Measurements from ENCODE around the gene CLEC10A.
"Not testable (repeated sequence)": the region's sequence is repeated elsewhere in the genome, so short reads cannot be mapped to it uniquely, and the experiment has no call there.

The CLEC10A gene

GRCh38 chr17:7108560-7108925 lies 28.5 kb upstream of the CLEC10A start:
- DNase-seq (ENCODE audit: low read depth): no peak

GRCh38 chr17:7107795-7108559 lies 27.9 kb upstream of the CLEC10A start:
- DNase-seq (ENCODE audit: low read depth): no peak

GRCh38 chr17:7107012-7107754 lies 27.1 kb upstream of the CLEC10A start:
- no peak for DNase-seq (ENCODE audit: low read depth)

DNA sequence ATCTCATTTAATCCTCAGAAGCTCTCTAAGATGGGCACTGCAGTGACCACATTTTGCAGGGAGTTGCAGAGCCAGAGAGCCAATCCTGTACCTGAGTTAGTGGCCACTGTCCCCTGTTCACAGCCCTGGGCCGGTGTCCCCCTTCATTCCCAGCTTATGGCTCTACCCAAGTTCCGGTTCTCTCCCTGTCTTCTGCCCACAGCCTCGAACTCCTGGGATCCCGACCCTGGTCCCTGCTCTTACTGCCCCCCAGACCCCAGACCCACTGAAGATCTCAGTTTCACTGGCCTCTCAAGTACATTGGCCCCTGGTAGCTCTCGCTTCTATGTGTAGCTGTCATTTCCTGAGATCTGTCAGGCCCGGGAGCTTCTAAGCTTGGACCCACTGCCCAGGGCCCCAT lies 22.4 kb upstream of the CLEC10A start:
- no peak for DNase-seq (ENCODE audit: low read depth)

DNA sequence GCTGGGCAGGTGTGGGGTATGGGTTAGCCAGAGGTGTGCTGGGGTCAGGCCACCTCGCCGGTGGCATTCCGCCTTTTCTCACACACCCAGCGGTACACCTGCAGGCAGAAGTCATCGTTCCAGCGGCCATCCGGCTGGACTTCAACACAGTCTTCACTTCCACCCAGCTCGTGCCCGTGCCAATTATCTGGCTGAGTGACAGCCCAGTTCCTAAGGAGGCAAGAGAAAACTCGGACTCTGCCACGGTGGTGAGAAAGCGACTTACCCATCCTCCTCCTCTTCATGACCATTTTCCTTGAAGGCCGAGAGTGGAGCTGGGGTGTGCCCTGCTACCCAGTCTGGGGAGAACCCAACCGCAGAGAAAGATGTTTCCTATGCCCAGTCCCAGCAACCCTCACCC lies 21.5 kb upstream of the CLEC10A start:
- no peak for DNase-seq (ENCODE audit: low read depth)

GRCh38 chr17:7100641-7101379 lies 20.8 kb upstream of the CLEC10A start:
- DNase-seq (ENCODE audit: low read depth): not testable (repeated sequence)

DNA sequence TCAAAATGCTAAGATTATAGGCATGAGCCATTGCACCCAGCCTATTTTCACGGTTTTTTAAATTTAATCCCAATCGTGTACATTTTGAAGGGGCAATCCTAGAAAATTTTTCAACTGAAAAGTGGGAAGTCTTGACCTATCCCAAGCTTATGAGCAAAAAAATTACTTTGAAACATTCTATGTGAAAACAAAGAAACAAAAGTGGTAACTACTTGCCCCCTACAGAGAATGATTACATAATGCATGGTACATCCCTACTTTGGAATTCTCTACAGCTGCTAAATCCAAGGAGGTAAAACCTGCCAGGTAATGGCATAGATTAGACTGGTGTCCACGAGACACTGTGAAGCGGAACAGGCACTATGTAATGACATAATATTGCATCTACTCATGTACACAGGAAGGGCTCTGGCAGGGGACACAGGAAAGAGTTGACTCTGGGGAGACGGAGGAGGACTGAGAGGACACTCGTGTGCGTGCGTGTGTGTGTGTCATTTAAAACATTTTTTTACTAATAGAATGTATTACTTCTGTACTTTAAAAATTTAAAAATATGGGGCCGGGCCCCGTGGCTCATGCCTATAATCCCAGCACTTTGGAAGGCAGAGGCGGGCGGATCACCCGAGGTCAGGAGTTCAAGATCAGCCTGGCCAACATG lies 18.9 kb upstream of the CLEC10A start:
- no peak for DNase-seq (ENCODE audit: low read depth)

DNA sequence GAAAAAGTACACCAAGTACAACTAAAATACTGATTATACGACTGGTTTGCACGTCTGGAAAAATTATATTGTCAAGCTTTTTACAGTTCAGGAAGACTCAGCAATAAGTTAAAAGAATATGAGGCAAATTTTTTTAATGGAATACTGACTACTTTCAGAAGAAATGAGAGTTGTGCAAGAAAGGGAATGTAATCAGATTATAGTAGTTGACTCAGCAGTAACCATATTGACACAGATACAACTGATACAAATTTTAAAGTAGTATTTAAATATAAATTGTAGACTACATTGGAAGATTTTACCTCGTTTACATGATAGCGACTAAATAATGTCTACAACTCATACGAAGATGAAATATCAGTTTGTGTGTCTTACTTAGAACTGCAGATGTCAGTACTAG lies 17.9 kb upstream of the CLEC10A start:
- no peak for DNase-seq (ENCODE audit: low read depth)

DNA sequence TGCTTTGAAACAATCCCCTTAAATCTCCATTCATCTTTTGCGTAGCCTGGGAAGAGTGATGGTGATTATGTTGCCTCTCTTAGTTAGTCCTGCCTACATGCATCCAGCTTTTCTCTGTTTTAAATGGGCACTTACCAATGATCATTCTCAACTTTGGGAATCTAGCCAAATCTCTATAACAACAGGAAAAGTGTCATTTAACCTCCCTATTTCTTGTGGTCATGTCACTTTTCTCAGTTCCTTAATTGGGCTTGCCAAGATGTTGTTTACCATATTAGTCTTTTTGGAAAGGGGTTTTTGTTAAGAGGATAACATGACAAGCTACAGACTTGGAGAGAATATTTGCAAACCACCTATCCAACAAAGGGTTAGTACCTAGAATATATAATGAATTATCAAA lies 15.6 kb upstream of the CLEC10A start:
- DNase-seq (ENCODE audit: low read depth): no peak

DNA sequence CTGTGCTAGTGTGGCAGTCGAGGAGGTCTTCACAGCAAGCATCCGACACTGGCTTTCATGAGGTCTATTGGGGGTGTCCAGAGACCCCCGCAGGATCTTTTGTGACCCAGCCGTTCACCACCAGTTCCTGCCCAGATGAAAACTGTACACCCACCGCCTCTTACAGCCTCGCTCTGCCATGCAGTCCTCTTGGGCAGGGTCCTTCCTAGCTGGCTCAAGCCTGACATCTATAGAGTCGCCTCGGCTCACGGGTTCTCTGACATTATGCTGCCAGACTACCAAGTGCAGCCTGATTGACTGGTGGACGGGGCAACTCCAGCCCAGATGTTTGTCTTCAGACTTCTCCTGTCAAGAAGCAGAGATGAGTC lies 14.6 kb upstream of the CLEC10A start:
- no peak for DNase-seq (ENCODE audit: low read depth)

DNA sequence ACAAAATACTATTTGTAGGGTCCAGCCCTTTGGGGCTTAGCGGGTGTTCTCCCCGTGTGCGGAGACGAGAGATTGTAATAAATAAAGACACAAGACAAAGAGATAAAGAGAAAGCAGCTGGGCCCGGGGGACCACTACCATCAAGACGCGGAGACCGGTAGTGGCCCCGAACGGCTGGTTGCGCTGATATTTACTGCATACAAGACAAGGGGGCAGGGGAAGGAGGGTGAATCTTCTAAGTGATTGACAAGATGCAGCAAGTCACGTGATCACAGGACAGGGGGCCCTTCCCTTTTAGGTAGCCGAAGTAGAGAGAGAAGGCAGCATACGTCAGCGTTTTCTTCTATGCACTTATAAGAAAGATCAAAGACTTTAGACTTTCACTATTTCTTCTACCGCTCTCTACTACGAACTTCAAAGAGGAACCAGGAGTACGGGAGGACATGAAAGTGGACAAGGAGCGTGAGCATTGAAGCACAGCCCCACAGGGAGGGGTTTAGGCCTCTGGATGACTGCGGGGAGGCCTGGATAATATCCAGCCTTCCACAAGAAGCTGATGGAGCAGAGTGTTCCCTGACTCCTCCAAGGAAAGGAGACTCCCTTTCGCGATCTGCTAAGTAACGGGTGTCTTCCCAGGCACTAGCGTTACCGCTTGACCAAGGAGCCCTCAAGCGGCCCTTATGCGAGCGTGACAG lies 11.4 kb upstream of the CLEC10A start:
- not testable (repeated sequence) for DNase-seq (ENCODE audit: low read depth)

- DNase-seq (ENCODE audit: low read depth): not testable (repeated sequence)
Observed at GRCh38 chr17:7089570-7089969, 9.5 kb upstream of the CLEC10A start.

GRCh38 chr17:7088442-7088841 lies 8.4 kb upstream of the CLEC10A start:
- not testable (repeated sequence) for DNase-seq (ENCODE audit: low read depth)

GRCh38 chr17:7084088-7084487 lies 4.0 kb upstream of the CLEC10A start:
- DNase-seq (ENCODE audit: low read depth): no peak

DNA sequence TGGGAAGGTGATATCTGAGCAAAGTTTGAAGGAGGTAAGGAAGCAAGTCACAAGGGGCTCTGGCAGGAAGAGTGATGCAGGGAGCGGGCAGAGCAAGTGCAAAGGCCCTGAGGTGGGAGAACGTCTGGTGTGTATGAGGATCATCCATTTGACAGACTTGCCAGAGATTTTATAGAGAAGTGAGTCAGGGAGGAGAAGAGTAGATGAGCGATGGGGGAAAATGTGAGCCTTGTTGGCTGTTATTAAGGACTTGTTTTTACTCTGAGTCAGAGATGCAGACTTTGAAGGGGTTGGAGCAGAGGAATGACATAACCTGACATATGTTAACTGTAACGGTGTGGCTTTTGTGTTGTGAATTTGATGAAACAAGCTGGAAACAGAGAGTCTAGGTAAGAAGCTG lies 3.5 kb upstream of the CLEC10A start:
- no peak for DNase-seq (ENCODE audit: low read depth)

DNA sequence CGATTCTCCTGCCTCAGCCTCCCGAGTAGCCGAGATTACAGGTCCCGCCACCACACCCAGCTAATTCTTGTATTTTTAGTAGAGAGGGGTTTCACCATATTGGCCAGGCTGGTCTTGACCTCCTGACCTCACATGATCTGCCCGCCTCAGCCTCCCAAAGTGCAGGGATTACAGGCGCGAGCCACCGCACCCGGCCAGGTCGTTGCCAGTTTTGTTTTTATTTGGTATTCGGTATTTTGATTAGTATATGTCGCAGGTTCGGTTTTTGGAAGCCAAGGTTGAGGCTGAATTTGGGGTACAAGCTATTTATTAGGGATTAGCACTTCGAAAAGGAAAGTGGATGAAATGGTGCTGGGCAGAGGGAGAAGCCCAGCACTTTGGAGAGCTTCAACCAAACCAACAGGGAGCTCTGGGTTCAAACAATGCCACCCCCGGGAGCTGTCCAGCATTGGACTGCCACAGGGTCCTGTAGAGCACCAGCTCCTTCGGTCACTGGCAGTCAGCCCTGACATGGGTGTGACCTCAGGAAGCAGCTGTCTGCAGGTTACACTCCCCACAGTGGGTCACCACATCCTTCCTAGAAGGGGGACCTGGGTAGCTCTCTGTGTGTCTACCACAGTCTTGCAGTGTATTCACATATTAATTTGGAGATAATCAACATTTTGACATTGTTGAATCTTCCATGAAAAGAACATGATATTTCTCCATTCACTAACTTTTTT lies 1.5 kb upstream of the CLEC10A start:
- no peak for DNase-seq (ENCODE audit: low read depth)

- DNase-seq (ENCODE audit: low read depth): no peak
Observed at GRCh38 chr17:7080456-7081041, 498 bp upstream of the CLEC10A start.

DNA sequence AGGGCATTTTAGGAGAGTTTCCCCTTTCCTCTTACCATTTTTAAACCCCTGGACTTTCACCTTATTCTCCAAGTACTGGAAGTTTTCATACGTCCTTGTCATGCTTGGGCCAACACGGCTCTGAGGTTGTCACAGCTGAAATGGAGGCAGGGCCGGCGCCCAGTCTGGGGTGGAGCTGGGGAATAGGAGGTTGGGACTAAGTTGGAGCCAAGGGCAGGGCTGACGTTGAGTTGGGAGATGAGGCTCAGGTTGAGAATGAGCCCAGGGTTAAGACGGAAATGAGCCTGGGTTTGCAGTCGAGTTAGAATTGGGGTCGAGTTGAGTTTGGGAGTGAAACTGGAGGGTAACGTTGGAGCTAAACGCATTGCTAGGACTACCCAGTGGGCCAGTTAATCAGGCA lies 1.3 kb downstream of the CLEC10A start:
- DNase-seq (ENCODE audit: low read depth): no peak

DNA sequence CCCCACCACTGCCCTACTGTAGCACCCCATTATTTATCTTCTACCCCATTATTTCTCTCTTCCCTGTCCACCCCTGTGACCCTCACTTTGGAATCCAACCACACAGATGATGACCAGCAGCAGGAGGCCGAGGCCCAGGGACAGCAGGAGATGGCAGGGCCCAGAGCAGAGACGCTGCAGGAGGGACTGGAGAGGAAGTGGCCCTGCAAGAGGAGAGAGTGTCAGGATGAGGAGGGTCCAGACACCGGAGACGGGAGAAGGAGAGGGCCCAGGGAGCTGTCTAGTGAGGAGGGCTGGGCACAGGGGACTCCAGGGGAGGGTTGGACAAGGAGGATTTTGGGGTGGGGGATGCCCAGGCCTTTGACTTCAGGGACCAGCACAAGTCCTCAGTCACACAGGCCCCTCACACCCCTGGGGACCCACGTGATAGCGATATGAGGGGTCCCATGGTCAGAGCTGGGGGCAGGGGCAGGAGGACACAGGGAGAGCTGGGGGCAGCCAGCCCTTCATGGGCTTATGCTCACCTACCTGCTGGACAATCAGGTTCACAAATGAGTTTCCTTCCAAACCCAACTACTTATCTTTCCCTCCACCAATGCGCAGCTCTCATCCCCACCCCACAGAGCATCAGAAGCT lies 2.0 kb downstream of the CLEC10A start:
- no peak for DNase-seq (ENCODE audit: low read depth)

DNA sequence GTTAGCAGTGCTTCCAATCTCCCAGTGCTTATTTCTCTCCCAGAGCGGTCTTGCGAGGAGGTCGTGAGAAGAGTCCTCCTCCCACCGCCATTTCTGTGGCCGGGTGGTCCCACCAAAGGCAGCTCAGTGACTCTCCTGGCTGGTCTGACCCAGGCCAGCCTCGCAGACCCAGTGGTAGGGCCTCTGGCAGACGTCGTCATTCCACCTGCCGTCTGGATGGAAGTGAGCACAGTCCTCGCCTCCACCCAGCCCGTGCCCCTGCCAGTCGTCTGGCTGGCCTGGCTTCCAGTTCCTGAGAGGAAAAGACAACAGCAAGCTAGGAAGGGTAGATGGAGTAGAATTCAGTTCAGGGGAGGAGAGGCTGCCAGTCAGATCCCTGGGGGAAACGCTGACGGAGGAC lies 5.1 kb downstream of the CLEC10A start:
- DNase-seq (ENCODE audit: low read depth): no peak
